Common myeloid progenitor, CD34-positive (primary cell): Measurements from ENCODE around the gene BRIP1.
"Not testable (repeated sequence)": the region's sequence is repeated elsewhere in the genome, so short reads cannot be mapped to it uniquely, and the experiment has no call there.

Experiments
- CTCF ChIA-PET: fragments of 350-600 bp; sonication (Branson Sonifier 250); formaldehyde crosslinking; loops from one replicate; lab custom pipeline; 2021; ENCODE audit warnings: antibody characterized with exemption; lab: Charles Lee
- POLR2A ChIA-PET: fragments of 350-600 bp; sonication (Branson Sonifier 250); formaldehyde crosslinking; loops from one replicate; lab custom pipeline; 2021; ENCODE audit warnings: antibody characterized with exemption; lab: Charles Lee
- DNase-seq, 3 donors: peaks; one replicate each; pipeline versions ENCODE4 v3.0.0 to v3.0.0-alpha.2; 2013
- H3K27ac ChIP-seq, 2 experiments: 1 replicate in 1 of 2; 2 replicates in 1 of 2; pipeline ENCODE4 v1.7.0; 2013; ENCODE audit warnings: inconsistent platforms in 2 of 2, low read length in 2 of 2, mild to moderate bottlenecking in 2 of 2, low read depth in 1 of 2, moderate library complexity in 1 of 2; ENCODE audit not compliant: severe bottlenecking in 2 of 2, insufficient read depth in 1 of 2, poor library complexity in 1 of 2
- H3K27me3 ChIP-seq, 5 experiments: replicated peaks in 2 of 5; 1 replicate in 3 of 5; 2 replicates in 2 of 5; pipeline versions ENCODE4 v1.6.1 to v1.7.0; 2013; ENCODE audit warnings: low read length in 4 of 5, mild to moderate bottlenecking in 2 of 5, moderate library complexity in 2 of 5, inconsistent platforms in 1 of 5; ENCODE audit not compliant: insufficient read depth in 5 of 5, control insufficient read depth in 4 of 5
- H3K36me3 ChIP-seq, 4 experiments: 1 replicate in 2 of 4; 2 replicates in 2 of 4; pipeline versions ENCODE4 v1.6.1 to v1.7.0; 2013; ENCODE audit warnings: low read length in 3 of 4, control low read depth in 1 of 4, mild to moderate bottlenecking in 1 of 4; ENCODE audit not compliant: control insufficient read depth in 4 of 4, insufficient read depth in 4 of 4
- H3K4me1 ChIP-seq, 4 experiments: 1 replicate in 3 of 4; 2 replicates in 1 of 4; pipeline versions ENCODE4 v1.6.1 to v1.7.1; 2013; ENCODE audit warnings: low read length in 3 of 4, mild to moderate bottlenecking in 3 of 4, control low read depth in 1 of 4, inconsistent platforms in 1 of 4, moderate library complexity in 1 of 4; ENCODE audit not compliant: control insufficient read depth in 4 of 4, insufficient read depth in 4 of 4; ENCODE audit errors: control extremely low read depth in 1 of 4
- H3K4me3 ChIP-seq, 7 experiments: 1 replicate in 4 of 7; 2 replicates in 3 of 7; pipeline versions ENCODE4 v1.5.1 to v1.7.0; 2013; ENCODE audit warnings: mild to moderate bottlenecking in 7 of 7, low read length in 6 of 7, moderate library complexity in 6 of 7, inconsistent platforms in 2 of 7, low read depth in 2 of 7, control low read depth in 1 of 7; ENCODE audit not compliant: insufficient read depth in 4 of 7, control insufficient read depth in 1 of 7; ENCODE audit errors: extremely low read depth in 1 of 7
- H3K9me3 ChIP-seq, 5 experiments: 1 replicate in 4 of 5; 2 replicates in 1 of 5; pipeline versions ENCODE4 v1.6.1 to v1.7.1; 2013; ENCODE audit warnings: low read length in 4 of 5, mild to moderate bottlenecking in 2 of 5, inconsistent platforms in 1 of 5, low read depth in 1 of 5, moderate library complexity in 1 of 5; ENCODE audit not compliant: control insufficient read depth in 4 of 5, insufficient read depth in 2 of 5; ENCODE audit errors: control extremely low read depth in 1 of 5
- WGBS: methylation state at CpG from one replicate; pipeline ENCODE4 v1.1.5; 2013; ENCODE audit not compliant: insufficient coverage; 5-methylcytosine and 5-hydroxymethylcytosine counted together

The BRIP1 gene

DNA sequence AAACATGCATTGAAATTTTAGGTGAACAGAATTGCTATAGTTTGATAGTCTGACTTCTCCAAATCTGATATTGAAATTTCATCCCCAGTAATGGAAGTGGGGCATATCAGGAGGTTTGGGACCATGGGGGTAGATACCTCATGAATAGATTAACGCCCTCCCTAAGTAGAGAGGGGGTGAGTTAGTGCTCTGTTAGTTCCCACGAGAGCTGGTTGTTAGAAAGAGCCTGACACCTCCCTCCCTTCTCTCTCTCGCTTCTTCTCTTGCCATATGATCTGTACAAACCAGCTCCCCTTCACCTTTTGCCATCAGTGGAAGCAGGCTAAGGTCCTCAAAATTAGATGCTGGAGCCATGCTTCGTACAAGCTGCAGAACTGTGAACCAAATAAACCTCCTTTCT, 78.8 kb downstream of the BRIP1 start:
- ChIA-PET POLR2A (no interaction called here), CTCF (no interaction called here)
- Histone ChIP-seq H3K27me3 (no peaks in the 10 kb centered on the region), H3K27ac (no peak overlapping the region), H3K36me3 (no peaks in the 10 kb centered on the region), H3K9me3 (no peaks in the 10 kb centered on the region), H3K4me3 (no peak overlapping the region), H3K4me1 (no peaks in the 10 kb centered on the region)
- WGBS, result 97% methylated on average over 3 of the region's 4 CpGs
- no peak for DNase-seq

DNA sequence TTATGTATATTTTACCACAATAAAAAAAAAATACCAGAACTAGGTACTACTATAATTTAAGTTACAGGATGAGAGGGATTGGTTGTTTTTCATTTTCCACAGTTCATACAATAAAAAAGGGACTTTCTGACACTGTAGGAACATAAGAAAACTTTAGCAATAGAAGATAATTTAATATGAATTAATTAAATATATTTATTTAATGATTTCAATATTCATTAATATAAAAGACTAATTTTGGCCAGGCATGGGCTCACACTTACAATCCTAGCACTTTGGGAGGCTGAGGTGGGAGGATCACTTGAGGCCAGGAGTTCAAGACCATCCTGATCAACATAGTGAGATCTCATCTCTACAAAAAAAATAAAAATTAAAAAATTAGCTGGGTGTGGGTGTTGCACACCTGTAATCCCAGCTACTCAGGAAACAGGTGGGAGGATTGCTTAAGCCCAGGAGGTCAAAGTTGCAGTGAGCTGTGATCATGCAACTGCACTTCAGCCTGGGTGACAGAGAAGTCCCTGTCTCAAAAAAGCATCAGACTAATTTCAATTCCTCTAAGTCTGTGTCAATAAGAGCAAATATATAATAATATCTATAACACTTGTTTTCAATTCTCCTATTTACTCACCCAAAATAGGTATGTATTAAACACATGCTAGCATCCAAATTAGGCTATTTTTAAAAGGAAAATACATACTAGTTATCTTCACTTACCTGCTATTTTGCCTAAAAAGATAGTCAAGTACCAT, 79.6 kb downstream of the BRIP1 start:
- no peaks in the 10 kb centered on the region for H3K27me3 ChIP-seq
- H3K27ac ChIP-seq, result no peak overlapping the region
- peaks cover 0 to 3% (median 0%) of the 10 kb centered on the region in 4 experiments for H3K36me3 ChIP-seq
- CTCF ChIA-PET, result no interaction called here
- no peak for DNase-seq
- H3K4me3 ChIP-seq, result no peak overlapping the region
- no peaks in the 10 kb centered on the region for H3K4me1 ChIP-seq
- no peaks in the 10 kb centered on the region for H3K9me3 ChIP-seq
- POLR2A ChIA-PET, result no interaction called here

- H3K4me3 ChIP-seq, result no peak overlapping the region
- no peak for DNase-seq
- H3K9me3 ChIP-seq, result no peaks in the 10 kb centered on the region
- POLR2A ChIA-PET, result no interaction called here
- H3K27me3 ChIP-seq, result no peaks in the 10 kb centered on the region
- 100% methylated on average over 1 of the region's 1 CpG for WGBS
- CTCF ChIA-PET, result no interaction called here
- no peak overlapping the region for H3K27ac ChIP-seq
- peaks cover 0 to 3% (median under 1%) of the 10 kb centered on the region in 4 experiments for H3K36me3 ChIP-seq
- H3K4me1 ChIP-seq, result no peaks in the 10 kb centered on the region
Observed at GRCh38 chr17:61783120-61783519, 80.2 kb downstream of the BRIP1 start.

GRCh38 chr17:61782683-61783082, 80.6 kb downstream of the BRIP1 start:
- ChIA-PET CTCF (no interaction called here), POLR2A (no interaction called here)
- Histone ChIP-seq H3K27ac (no peak overlapping the region), H3K27me3 (no peaks in the 10 kb centered on the region), H3K4me1 (no peaks in the 10 kb centered on the region), H3K4me3 (no peak overlapping the region), H3K36me3 (peaks cover 0 to 4% (median under 1%) of the 10 kb centered on the region in 4 experiments), H3K9me3 (no peaks in the 10 kb centered on the region)
- no peak for DNase-seq
- WGBS, result no CpG with 5 or more reads among the region's 1 CpG

DNA sequence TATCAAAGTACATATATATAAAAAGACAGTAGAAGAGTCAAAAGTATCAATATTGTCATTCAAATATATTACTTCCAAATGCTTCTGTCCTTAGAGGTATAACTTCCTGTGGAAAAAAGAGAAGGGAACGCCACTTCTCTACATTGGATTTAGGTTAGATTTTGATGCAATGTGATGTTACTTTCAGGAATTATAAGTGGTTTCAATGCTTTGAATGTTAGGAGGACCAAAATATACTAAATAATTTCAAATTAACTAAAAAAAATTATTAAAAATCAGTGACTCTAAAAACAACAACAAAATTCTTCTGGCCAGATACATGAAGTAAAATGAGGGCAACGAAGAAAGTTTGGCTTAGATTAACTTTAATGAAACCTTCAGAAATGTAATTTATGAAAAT, 88.0 kb downstream of the BRIP1 start:
- CTCF ChIA-PET, result no interaction called here
- no peak overlapping the region for H3K27ac ChIP-seq
- POLR2A ChIA-PET, result no interaction called here

GRCh38 chr17:61774724-61775123, 88.6 kb downstream of the BRIP1 start:
- H3K9me3 ChIP-seq, result peaks cover 0 to 24% (median 6%) of the 10 kb centered on the region in 5 experiments
- DNase-seq, result no peak
- H3K27ac ChIP-seq, result no peak overlapping the region
- no peaks in the 10 kb centered on the region for H3K27me3 ChIP-seq
- WGBS, result no CpG with 5 or more reads among the region's 2 CpGs
- H3K36me3 ChIP-seq, result peaks cover 7 to 24% (median 17%) of the 10 kb centered on the region in 4 experiments
- ChIA-PET POLR2A (no interaction called here), CTCF (no interaction called here)
- no peak overlapping the region for H3K4me3 ChIP-seq
- H3K4me1 ChIP-seq, result no peaks in the 10 kb centered on the region

More for the DNA sequence above, 88.0 kb downstream of the BRIP1 start:
- Histone ChIP-seq H3K4me3 (no peak overlapping the region), H3K36me3 (peaks cover 7 to 19% (median 11%) of the 10 kb centered on the region in 4 experiments), H3K27me3 (no peaks in the 10 kb centered on the region), H3K4me1 (no peaks in the 10 kb centered on the region), H3K9me3 (peaks cover 0 to 19% (median 6%) of the 10 kb centered on the region in 5 experiments)
- no peak for DNase-seq
- WGBS, result no CpG with 5 or more reads among the region's 2 CpGs

- H3K27ac ChIP-seq, H3K4me1 ChIP-seq, H3K4me3 ChIP-seq, DNase-seq, POLR2A ChIA-PET, H3K27me3 ChIP-seq, CTCF ChIA-PET: not testable (repeated sequence)
- peaks cover 0 to 24% (median 6%) of the 10 kb centered on the region in 5 experiments for H3K9me3 ChIP-seq
- peaks cover 7 to 28% (median 21%) of the 10 kb centered on the region in 4 experiments for H3K36me3 ChIP-seq
- 100% methylated on average over 1 of the region's 3 CpGs for WGBS
Observed at GRCh38 chr17:61774087-61774486, 89.2 kb downstream of the BRIP1 start.
